GM21723 (cell line): Measurements from ENCODE around the gene FBRSL1.

ENCODE experiments used
- ATAC-seq: cut with Tn5 transposase; IDR thresholded peaks from one replicate; pipeline ENCODE4 v1.9.1; 2021; ENCODE audit warnings: mild to moderate bottlenecking, moderate library complexity; ENCODE audit not compliant: unreplicated experiment

Gene FBRSL1

DNA sequence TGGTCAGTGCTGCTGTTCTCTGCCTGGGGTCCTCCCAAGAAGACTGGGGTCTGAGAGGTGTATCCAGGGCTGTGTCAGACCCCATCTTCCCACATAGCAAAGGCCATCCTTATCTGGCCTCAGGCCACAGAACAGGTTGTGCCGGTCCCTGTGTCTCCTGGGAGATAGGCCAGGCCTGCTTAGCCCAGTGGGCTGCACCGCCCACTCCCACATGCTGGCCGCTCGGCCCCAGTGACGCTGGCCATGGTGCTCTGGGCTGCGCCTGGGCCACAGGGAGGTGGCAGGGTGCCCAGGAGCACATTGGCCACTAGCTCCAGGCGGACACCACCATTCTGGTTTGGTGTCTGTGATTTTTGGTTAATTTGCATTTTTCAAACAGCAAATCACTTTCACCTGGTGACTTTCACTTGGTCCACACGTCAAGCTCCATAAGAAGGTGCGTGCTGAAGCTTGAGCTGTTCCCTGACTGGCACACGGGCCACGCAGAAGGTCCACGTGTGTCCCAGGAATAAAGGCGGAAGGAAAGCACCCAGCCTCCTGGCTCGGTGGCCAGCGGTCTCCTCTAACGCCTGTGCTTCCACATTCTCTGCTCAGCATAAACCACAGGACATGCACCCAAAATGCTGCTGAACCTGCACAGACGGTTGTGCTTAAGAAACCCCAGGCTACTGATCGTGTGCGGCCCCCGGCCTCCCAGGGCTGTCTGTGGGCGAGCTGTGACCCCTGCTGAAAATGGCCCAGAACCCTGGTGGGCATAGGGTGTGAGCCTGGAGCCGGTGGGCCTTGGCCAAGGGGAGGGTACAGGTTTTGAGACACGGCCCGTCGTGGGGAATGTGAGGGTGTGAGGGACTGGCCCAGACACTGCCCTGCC lies 4.6 kb downstream of the FBRSL1 start:
- ATAC-seq = no peak

DNA sequence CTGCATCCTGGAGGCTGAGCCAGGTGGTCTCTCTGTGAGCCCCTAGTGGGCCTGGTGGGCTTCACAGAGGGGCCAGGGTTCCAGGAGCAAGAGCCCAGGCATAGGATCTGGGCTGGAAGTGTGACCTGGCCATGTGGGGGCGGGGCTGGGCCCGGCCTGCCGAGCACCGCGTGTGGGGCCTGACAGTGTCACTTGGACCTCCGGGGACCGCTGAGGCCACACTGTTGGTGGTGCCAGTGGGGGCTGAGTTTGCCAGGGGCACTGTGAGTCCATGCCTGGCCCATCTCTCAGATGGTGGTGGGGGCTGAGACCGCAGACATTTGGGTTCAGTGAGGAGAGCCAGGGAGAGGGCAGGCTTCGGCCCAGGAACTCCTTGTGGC lies 5.2 kb downstream of the FBRSL1 start:
- ATAC-seq = no peak

DNA sequence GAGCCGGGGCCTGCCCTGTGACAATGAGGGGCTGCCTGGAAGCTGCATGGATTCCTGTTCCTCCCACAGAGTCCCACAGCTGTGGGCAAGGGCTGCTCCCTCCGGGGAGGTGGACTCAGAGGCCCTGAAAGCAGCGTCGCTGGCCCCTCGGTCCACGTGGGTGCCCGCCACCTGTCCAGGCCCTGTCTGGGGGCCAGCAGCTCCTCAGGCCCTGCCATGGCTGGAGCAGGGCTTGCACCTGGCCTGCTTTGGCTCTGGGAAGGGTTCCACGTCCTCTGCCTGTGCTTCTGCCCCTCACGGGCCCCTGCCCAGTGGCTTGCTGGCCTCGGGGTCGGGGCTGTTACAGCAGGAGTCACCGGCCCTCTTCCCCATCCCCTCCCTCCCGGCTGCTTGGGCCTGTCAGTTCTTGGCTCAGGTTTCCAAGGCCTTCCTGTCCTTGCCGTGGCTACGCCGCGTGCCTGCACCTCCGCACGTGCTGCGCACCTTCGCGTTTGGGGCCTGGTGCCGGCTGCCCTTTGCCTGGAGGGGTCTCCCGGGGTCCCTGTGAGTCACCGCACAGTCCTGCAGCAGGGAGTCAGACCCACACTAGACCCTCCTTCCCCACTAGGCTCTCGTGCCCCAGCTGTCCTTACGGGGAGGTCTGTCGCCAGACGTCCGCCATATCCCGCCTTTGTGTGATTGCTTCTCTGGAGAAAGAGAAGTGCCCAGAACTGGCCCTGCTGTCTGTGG lies 5.8 kb downstream of the FBRSL1 start:
- ATAC-seq = no peak

DNA sequence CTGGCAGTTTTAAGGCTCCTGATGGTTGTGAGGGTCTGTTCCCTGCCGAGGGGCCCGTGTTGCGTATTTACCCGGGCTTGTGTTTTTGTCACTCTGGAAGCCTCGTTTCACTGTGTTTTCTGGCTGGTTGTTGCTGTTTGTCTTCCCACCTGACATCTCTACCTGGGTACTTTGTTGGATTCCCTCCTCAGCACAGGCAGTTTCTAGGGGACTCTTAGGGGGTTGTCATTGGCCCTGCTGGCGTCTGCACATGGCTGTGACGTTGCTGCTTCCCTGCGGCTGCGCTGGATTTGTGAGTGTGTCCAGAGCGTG lies 6.4 kb downstream of the FBRSL1 start:
- ATAC-seq = no peak

DNA sequence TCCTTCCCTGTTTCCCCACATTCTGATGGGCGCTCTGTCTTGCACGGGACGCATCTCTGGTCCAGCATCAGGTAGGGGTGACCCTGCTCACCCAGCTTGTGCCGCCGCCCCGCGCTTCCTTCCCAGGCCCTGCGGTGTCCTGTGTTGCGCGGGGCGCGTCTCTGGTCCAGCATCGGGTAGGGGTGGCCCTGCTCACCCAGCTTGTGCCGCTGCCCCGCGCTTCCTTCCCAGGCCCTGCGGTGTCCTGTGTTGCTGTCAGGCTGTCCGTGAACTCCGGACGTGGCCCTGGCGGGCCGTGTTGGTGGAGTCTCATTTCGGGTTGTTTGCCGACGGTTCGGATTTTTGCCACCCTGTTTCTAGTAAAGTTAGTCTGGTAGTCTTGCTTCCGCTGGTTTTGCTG lies 6.8 kb downstream of the FBRSL1 start:
- no peak for ATAC-seq

DNA sequence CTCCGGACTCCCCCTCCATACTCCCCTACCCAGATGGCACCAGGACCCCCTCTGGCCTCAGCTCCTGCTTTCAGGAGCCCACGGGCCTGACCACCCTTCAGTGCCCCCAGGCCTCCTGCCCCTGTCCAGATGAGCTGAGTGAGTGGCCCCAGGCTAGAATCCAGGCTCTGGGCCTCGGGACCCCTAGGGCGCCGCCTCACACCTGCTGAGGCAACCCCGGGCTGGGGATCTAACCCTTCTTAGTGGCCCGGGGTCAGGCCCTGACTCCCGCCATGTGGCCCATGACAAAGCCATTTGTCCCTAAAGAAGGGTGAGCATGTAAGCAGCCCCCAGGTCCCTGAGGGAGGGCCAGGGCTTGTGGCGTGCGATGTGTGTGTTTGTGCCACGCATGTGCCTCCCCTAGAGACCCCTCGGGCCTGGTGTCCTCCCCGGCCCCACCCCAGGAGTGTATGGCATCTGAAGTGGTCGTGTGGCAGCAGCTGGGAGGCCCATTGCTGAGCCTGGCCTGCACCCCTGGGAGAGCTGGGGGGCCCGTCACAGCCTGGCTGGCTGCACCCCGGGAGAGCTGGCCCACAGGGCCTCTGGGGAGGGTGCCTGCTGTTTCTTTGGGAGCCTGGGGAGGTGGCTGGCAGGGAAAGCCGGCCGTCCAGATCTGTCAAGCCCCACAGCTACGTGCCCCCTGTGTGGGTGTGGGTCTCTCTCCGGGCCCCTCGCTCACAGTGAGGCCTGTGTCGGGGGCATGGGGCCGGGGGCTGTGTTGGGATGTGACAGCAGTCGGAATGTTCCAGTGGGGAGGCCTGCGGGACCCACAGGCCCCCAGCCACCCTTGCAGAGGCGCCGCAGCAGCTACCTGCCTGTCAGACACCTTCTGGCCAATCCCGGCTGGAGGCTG lies 7.8 kb downstream of the FBRSL1 start:
- ATAC-seq = no peak

DNA sequence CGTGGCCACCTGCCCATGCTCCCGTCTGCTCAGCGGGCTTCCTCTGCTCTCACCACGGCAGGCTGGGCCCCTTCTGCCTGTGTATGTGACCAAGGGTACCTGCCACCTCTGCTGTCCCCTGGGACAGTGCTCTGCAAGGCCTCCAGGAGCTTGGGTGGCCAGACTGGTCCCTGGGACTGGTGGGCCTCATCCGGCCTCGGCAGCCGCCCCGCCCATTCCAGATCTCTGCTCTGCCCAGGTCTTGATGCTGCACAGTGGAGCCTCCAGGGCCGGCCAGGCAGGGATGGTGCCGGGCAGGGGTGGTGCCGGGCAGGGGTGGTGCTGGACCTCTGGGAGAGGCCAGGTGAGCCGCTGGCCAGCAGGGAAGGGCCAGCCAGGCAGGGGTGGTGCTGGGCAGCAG lies 9.0 kb downstream of the FBRSL1 start:
- ATAC-seq = no peak

DNA sequence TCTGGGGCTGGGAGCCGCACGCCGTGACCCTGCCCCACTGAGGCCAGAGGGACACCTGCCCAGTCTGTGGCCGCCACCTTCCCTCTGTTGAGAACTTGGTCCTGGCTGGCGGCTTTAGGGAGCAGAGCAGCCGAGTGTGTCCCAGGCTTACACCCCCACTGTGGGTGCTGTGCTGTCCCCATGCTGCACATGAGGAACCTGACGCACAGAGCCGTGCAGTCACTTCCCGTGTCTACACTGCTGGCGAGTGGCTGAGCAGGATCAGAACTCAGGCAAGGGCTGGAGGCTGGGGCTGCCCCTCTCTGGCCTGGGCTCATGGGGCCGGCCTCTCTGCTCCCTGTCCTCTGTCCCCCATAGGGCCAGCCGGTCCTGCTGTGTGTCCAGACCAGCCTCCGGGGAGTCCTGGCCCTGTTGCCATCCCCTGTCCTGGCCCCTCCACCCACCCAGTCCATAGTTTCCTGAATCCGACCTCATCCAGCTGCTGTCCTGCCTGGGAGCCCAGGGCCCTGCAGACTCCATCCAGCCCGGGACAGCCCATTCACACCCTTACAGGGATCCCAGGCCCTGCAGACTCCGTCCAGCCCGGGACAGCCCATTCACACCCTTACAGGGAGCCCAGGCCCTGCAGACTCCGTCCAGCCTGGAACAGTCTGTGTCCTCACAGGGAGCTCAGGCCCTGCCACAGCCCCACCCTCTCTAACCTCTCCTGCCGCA lies 10.3 kb downstream of the FBRSL1 start:
- ATAC-seq = no peak

DNA sequence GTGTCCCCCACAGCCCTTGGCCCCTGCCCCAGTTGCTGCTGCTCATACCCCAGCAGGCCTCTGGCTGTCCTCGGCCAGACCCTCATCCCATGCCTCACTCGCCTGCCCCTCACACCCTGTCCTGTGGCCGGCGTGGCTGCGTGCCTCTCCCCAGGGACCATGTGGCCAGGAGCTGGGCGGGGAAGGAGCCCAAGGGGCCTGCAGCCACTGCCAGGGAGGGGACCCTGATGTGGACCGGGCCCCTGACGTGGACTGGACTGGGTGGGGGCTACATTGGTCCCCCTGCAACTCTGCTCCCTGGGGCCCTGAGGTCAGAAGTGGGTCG lies 10.9 kb downstream of the FBRSL1 start:
- no peak for ATAC-seq

DNA sequence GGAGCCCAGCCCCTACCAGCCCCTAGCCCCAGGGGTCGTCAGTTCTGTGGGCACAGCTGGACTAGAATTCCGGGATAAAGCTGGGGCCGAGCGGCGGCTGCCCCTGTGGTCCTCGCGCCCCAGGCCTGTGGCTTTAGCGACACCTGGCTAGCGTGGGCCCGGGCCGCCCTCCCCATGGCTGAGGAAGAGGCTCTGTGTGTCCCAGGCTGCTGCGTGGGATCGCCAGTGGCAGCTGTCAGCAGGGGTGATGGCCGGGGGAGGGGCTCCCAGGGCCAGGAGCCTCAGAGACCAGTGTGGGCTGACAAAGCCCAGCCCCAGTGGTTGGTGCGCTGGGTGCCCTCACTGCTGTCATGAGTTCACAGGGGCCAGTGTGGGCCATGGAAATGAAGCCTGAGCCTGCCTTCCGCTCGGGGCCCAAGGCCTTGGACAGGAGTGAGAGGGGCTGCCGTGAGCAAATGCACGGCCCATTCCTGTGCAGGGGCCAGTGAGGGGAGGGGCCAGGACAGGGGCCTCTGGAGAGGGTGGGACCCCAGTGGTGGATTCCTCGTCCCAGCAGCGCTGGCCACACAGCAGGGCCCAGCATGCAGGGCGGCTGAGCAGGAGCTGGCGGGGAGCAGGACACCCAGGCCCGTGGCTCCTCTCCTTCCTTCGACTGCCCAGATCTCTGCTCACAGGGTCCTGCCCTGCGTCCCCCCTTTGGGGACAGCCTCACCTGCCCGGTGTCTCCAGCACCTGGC lies 11.4 kb downstream of the FBRSL1 start:
- ATAC-seq = no peak

DNA sequence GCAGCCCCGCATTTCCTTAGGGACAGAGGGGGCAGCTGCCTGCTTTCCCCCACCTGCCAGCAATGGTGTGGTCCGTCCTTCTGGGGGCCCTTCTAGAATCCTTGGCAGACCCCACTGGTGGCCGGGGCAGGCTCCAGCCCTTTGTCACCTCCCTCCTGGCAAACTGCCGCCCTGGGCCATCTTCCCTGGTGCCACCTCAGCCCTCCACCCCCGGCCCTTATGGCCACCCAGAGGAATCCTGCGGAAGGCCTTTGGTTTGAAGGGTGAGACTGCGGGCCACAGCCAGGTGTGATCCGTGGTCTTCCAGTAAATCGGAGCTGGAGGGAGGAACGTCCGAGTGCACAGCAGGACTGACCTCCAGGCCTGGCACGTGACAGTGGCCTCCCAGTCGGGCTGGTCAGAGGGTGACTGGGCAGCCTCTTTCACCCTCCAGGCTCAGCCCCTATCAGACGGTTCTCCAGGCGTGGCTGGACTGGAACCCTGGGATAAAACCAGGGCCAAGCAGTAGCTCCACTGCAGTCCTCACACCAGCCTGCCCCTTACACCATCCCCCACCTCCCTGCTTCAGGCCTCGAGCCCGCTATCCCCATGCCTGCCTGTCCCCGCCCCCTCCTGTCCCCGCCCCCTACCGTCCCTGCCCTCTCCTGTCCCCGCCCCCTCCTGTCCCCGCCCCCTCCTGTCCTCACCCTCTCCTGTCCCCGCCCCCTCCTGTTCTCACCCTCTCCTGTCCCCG lies 12.4 kb downstream of the FBRSL1 start:
- no peak for ATAC-seq

DNA sequence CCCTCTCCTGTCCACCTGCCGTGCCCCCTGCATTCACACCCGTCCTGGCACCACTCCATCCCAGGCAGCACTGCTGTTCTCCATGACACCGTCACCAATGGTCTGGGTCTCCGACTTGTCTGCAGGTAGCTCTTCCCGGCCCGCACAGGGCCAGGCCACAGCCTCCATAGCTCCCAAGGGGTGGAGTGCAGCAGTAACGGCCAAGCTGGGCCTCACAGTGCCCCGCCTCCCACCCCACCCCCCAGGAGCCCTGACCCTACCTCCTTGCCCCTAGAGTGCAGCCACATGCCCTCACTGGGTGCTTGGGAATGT lies 12.9 kb downstream of the FBRSL1 start:
- no peak for ATAC-seq

DNA sequence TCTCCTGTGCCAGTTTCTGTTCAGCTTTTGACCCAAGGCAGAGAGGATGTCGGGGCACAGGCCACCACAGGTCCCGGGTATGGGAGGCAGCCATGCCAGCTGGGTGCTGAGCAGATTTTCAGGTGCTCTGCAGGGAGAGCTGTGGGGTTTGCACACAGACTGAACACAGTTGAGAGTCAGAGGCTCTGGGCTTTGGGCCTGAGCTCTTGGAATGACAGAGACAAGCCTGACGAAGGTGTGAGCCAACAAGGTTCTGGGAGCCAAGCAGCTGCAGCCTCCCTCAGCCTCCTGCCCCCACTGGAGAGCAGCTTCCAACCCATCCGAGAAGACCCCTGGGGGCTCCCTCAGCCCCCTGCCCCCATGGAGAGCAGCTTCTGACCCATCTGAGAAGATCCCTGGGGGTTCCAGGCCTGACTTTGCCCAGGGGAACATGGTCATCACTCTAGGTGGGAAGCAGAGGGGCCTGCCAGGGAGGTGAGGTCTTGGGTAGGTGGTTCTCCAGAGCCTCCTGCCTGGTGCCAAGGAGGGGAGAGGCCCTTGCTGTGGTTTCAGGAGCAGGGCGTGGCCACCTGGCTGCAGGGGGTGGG lies 13.8 kb downstream of the FBRSL1 start:
- no peak for ATAC-seq

DNA sequence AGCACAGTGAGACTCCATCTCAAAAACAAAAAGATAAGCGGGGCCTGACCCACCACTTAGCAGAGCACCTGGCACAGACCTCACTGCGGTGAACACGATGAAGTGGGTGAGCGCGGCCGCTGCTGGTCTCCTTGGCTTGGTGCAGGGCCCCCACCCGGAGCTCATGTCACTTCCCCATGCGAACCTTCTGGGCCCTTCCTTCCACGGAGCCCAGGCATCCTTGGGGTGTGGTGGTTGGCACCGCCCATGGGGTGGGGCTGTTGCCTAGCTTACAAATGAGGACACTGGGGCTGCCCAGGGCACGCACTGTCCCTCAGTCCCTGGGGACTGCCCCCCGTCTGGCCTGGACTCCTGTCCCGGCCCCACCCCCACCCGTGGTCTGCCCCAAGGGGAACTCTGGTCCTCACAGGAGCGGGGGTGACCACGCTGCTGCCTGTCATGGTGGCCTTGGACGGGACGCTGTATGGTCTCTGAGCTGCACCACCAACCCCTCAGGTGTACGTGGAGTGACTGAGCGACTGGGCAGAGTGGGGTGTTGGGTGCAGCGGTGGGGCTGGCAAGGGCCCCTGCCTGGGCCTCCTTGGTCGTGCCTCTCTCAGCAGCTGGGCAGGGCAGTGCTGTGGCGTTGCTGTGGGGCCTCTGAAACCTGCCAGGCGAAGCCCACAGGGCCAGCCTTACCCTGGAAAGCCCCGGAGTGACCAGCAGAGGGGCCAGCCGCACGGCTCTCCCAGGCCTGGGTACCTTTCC lies 15.3 kb downstream of the FBRSL1 start:
- ATAC-seq = no peak

DNA sequence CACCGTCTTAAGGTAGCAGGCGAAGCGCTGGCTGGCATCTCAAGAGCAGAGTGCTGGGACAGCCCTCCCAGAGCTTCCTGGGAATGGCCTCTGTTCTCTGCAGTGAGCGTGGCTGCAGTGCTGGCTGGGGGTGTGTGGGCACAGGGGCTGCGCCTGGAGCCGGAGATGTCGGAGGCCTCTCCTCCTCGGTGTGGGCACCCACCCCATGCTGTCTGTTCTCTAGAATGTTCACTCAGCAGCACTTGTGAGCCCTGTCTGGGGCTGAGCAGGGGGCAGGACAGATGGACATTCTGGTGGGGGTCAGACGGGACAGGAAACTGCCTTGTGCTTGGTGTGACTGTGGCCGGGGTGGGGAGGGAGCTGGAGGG lies 15.9 kb downstream of the FBRSL1 start:
- no peak for ATAC-seq

DNA sequence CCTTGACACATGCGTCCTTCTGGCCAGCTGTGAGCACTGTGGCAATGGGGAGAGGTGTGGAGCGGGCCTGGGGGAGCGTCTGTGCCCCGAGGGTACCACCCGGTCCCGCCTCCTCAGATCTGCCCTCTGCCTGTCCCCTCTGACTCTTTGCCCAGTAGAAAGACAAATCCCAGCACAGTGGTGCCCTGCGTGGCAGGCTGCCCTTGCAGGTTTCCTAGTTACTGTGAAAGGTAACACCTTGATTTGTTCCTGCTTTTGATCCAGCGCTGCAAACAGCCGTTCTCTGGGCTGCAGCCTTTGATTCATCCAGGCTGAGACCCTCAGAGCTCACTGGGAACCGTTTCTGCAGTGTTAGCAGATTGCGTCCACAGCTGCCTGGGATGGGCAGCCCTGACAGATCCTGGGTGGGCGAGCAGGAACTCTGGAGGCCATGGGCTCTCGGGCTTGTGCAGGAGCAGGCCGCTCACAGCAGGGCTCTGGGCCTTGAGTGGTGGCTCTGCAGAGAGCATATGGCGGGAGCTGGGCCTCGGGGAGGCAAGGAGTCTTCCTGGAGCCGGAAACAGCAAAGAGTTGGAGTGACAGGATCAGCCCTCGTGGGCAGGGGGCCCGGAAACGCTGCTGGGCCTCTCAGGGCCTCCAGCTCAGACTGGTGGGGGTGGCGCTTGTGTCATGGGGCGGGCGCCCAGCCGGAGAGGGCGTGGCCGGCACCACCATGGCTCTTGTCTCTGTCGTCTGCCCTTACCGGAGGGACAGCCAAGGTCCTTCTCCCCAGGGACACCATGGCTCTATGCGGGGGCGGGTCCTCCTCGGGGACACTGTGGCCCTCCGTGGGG lies 16.6 kb downstream of the FBRSL1 start:
- peak; percentile 70 for ATAC-seq

DNA sequence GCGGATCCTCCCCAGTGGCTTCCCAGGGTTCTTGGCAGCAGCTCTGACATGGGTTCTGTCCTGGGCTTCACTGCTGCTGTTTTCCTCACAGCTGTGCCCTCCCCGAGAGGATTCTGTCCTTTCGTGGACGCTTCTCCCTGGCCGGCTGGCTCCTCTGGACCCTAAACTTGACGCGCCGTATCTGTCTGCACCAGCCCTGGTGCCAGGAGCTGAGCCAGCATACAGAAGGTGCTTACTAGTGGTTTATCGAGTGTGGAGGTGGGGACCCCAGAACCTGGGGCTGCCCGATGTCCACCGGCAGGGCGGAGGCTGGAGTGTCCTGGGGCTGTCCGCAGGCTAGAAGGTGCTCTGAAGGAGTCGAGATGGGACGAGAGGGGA lies 17.2 kb downstream of the FBRSL1 start:
- no peak for ATAC-seq
